HepG2 (cell line): Measurements from ENCODE around the gene ZBP1. TPM values are rescaled to one million over a fixed set of nuclear protein-coding genes. Genes with fewer than 3 reads are reported as not detected.

ENCODE experiments used
- ATF4 ChIP-seq, 2 experiments: fragments of 450-650 bp in 1 of 2; sonication (generic) in 1 of 2; formaldehyde crosslinking; IDR thresholded peaks; 2 replicates each; pipeline versions ENCODE4 v1.5.0 to v1.8.0; 2020 to 2022; ENCODE audit warnings: mild to moderate bottlenecking in 1 of 2, missing genetic modification reagents in 1 of 2
- SKI ChIP-seq: fragments of 450-650 bp; IDR thresholded peaks from one replicate; pipeline ENCODE4 v1.6.1; 2018; ENCODE audit warnings: mild to moderate bottlenecking; ENCODE audit not compliant: partially characterized antibody
- ZNF335 ChIP-seq: sonication (generic); formaldehyde crosslinking; IDR thresholded peaks from 2 replicates; pipeline ENCODE4 v1.4.0; 2020; ENCODE audit warnings: missing genetic modification reagents
- ZNF496 ChIP-seq: sonication (generic); formaldehyde crosslinking; IDR thresholded peaks from 2 replicates; pipeline ENCODE4 v1.8.1; 2023; ENCODE audit warnings: mild to moderate bottlenecking, moderate library complexity, missing genetic modification reagents; ENCODE audit not compliant: insufficient replicate concordance
- ZNF550 ChIP-seq: sonication (generic); formaldehyde crosslinking; IDR thresholded peaks from 2 replicates; pipeline ENCODE4 v1.4.0; 2020; ENCODE audit warnings: mild to moderate bottlenecking, missing genetic modification reagents, borderline replicate concordance
- ZNF678 ChIP-seq: sonication (generic); formaldehyde crosslinking; IDR thresholded peaks from 2 replicates; pipeline ENCODE4 v1.4.0; 2020; ENCODE audit warnings: mild to moderate bottlenecking, missing genetic modification reagents
- polyA plus RNA-seq, 8 experiments: library from polyadenylated mRNA; depleted of rRNA in 3 of 8; stranded (reverse) in 7 of 8; unstranded in 1 of 8; fragments of >200 nt; fragmentation: Illumina TruSeq in 4 of 8; extraction: Trizol in 4 of 8; gene quantifications; 2 replicates each; pipeline versions ENCODE4 v1.2.1 to v1.2.3, GENCODE V29; 2011 to 2016; ENCODE audit warnings: low read depth in 4 of 8, missing spikeins in 1 of 8, mixed read lengths in 1 of 8; ENCODE audit not compliant: insufficient read depth in 1 of 8
- total RNA-seq, 5 experiments: library from RNA; depleted of rRNA; stranded (reverse); fragments of >200 nt; fragmentation: Illumina TruSeq; extraction: Trizol; gene quantifications; 2 replicates each; pipeline ENCODE4 v1.2.3, GENCODE V29; 2016; ENCODE audit warnings: low read depth in 1 of 5
- TF ChIP-seq, protein P1 (sequence below): sonication (generic); formaldehyde crosslinking; IDR thresholded peaks from 2 replicates; pipeline ENCODE4 v1.4.0; 2020; ENCODE audit warnings: missing genetic modification reagents, borderline replicate concordance

ZBP1 gene
- total and polyA plus RNA-seq, 2 of the 13 experiments (the other 11 are each of a cell fraction or from before 2014, with no cell fraction given): not detected

DNA sequence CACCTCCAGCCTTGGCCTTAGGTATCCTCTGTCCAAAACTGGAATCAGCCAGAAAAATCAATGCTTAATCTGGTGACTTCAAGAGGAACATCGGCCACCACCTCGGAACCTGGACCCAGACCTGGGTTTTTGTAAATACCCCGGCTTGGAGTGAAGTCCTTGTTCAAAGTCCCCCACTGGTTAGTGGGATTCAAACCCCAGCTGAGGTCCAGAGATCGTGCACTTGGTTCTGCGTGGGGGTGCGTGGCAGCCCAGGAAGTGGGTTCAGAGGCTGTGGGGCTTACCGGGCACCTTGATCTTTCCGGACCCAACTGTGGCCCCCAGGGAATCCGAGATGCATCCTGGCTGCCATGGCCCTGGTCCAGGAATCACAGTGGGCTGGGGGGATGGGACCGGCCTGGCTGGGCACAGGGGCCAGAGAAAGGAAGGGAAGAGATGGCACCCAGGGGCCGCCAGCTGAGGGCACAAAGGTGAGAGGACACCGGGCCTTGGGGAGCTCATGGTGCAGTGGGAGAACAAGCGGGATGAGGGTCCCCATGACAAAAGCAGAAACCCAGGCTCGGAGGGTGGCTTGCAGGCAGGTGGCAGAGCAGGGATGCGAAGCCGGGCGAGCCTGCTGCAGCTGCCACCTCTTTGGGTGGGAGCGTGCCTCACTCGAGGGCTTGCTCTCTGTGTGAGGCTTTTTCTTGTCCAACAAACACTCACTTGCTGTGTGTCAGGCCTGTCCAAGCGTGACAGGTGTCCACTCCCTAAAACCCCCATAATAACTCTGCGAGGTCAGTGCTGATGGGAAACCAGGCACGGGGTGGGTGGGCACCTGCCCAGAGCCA is 27.7 kb downstream of the ZBP1 start (continued):
- TF ChIP-seq ATF4 (CRISPR knock-in tag; IDR thresholded peaks at IDR 0.05): no peak
- no peak for TF ChIP-seq ZNF335 (CRISPR knock-in tag)
- TF ChIP-seq, protein P1, sequence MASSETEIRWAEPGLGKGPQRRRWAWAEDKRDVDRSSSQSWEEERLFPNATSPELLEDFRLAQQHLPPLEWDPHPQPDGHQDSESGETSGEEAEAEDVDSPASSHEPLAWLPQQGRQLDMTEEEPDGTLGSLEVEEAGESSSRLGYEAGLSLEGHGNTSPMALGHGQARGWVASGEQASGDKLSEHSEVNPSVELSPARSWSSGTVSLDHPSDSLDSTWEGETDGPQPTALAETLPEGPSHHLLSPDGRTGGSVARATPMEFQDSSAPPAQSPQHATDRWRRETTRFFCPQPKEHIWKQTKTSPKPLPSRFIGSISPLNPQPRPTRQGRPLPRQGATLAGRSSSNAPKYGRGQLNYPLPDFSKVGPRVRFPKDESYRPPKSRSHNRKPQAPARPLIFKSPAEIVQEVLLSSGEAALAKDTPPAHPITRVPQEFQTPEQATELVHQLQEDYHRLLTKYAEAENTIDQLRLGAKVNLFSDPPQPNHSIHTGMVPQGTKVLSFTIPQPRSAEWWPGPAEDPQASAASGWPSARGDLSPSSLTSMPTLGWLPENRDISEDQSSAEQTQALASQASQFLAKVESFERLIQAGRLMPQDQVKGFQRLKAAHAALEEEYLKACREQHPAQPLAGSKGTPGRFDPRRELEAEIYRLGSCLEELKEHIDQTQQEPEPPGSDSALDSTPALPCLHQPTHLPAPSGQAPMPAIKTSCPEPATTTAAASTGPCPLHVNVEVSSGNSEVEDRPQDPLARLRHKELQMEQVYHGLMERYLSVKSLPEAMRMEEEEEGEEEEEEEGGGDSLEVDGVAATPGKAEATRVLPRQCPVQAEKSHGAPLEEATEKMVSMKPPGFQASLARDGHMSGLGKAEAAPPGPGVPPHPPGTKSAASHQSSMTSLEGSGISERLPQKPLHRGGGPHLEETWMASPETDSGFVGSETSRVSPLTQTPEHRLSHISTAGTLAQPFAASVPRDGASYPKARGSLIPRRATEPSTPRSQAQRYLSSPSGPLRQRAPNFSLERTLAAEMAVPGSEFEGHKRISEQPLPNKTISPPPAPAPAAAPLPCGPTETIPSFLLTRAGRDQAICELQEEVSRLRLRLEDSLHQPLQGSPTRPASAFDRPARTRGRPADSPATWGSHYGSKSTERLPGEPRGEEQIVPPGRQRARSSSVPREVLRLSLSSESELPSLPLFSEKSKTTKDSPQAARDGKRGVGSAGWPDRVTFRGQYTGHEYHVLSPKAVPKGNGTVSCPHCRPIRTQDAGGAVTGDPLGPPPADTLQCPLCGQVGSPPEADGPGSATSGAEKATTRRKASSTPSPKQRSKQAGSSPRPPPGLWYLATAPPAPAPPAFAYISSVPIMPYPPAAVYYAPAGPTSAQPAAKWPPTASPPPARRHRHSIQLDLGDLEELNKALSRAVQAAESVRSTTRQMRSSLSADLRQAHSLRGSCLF (CRISPR knock-in tag): no peak
- TF ChIP-seq SKI: peak; percentile 71
- TF ChIP-seq ZNF550 (CRISPR knock-in tag): no peak
- TF ChIP-seq ZNF496 (CRISPR knock-in tag): no peak
- TF ChIP-seq ZNF678 (CRISPR knock-in tag): peak; percentile 62; the same call in 1 of the 2 replicates
